Measurements from ENCODE around the gene PTPRM. TPM values are rescaled to one million over a fixed set of nuclear protein-coding genes. Genes with fewer than 3 reads are reported as not detected.

PTPRM gene
- total RNA-seq, 1 donor from 2014 or later: 65.5 TPM

DNA sequence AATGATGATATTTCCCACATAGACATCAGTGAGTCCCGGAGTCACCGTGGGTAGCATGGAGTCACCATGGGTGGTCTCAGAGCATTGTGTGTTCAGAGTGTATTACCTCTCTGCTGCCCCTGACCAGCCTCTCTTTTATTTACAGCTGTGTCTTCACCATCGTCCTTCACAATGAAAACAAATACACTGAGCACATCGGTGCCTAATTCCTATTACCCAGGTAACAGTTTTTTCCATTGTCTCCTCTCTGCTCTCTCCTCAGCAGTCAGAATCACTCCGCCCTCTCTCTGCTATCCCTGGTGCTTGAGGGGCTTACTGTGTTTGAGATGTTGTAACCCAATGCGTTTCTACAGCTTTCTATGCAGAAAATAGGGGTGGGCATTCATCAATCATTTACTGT, 680.6 kb downstream of the PTPRM start:
- no peaks in the 10 kb centered on the region for H3K36me3 ChIP-seq (ENCODE audit: control insufficient read depth, insufficient read depth, low read length)
- TF ChIP-seq, protein P1, sequence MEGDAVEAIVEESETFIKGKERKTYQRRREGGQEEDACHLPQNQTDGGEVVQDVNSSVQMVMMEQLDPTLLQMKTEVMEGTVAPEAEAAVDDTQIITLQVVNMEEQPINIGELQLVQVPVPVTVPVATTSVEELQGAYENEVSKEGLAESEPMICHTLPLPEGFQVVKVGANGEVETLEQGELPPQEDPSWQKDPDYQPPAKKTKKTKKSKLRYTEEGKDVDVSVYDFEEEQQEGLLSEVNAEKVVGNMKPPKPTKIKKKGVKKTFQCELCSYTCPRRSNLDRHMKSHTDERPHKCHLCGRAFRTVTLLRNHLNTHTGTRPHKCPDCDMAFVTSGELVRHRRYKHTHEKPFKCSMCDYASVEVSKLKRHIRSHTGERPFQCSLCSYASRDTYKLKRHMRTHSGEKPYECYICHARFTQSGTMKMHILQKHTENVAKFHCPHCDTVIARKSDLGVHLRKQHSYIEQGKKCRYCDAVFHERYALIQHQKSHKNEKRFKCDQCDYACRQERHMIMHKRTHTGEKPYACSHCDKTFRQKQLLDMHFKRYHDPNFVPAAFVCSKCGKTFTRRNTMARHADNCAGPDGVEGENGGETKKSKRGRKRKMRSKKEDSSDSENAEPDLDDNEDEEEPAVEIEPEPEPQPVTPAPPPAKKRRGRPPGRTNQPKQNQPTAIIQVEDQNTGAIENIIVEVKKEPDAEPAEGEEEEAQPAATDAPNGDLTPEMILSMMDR (IDR thresholded peaks at IDR 0.05; ENCODE audit: insufficient read depth, low read length, poor library complexity, severe bottlenecking): no peak
- no peak for DNase-seq (ENCODE audit: low read depth)
- H3K27me3 ChIP-seq (ENCODE audit: control insufficient read depth, insufficient read depth, low read length): no peaks in the 10 kb centered on the region
- H3K4me3 ChIP-seq (ENCODE audit: low read depth, low read length): no peak overlapping the region

- Histone ChIP-seq H3K36me3 (ENCODE audit: control insufficient read depth, insufficient read depth, low read length) (peaks cover 1% of the 10 kb centered on the region), H3K27me3 (ENCODE audit: control insufficient read depth, insufficient read depth, low read length) (no peaks in the 10 kb centered on the region), H3K4me3 (ENCODE audit: low read depth, low read length) (no peak overlapping the region)
- no peak for DNase-seq (ENCODE audit: low read depth)
- TF ChIP-seq, protein P1 (IDR thresholded peaks at IDR 0.05; ENCODE audit: insufficient read depth, low read length, poor library complexity, severe bottlenecking): no peak
Observed at GRCh38 chr18:8248576-8248975, 681.5 kb downstream of the PTPRM start.

DNA sequence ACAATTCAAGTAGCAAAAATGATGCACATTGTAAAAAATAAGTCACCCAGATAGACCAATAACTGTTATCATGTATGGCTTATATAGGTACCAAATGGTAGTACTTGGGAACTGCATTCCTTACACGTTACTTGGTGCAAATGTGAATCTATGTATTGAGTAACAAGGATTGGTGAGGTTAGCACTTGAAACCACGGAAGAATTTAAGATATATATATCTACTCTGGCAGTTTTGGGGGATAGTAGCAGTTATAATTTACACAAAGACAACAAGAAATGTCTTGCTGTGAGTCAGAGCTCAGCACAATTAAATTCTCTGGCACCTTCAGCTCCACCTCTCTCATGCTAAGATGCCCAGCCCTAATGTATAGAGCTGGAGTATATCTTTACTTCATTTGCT, 682.7 kb downstream of the PTPRM start:
- Histone ChIP-seq H3K27me3 (ENCODE audit: control insufficient read depth, insufficient read depth, low read length) (no peaks in the 10 kb centered on the region), H3K36me3 (ENCODE audit: control insufficient read depth, insufficient read depth, low read length) (peaks cover 1% of the 10 kb centered on the region), H3K4me3 (ENCODE audit: low read depth, low read length) (no peak overlapping the region)
- no peak for DNase-seq (ENCODE audit: low read depth)
- TF ChIP-seq, protein P1 (IDR thresholded peaks at IDR 0.05; ENCODE audit: insufficient read depth, low read length, poor library complexity, severe bottlenecking): no peak

DNA sequence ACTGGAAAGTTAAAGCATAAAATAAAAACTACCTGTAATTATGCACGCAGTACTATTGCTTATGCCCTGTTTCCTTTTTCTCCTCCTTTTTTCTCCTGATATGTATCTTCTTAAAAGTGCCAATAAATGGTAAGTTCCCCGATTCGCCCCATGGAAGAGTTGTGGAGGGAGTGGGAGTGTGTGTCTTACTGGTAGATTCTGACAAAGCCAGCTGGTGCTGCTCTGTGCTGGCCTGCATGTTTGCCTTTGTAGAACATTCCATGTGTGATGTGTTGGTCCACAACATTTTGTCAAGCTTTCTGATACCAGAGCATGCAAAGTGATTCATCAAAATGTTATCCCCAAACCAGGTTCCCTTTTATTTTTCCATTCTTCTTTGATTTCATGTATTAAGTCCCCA, 685.3 kb downstream of the PTPRM start:
- Histone ChIP-seq H3K4me3 (ENCODE audit: low read depth, low read length) (no peak overlapping the region), H3K27me3 (ENCODE audit: control insufficient read depth, insufficient read depth, low read length) (no peaks in the 10 kb centered on the region), H3K36me3 (ENCODE audit: control insufficient read depth, insufficient read depth, low read length) (peaks cover 1% of the 10 kb centered on the region)
- TF ChIP-seq, protein P1 (IDR thresholded peaks at IDR 0.05; ENCODE audit: insufficient read depth, low read length, poor library complexity, severe bottlenecking): no peak
- no peak for DNase-seq (ENCODE audit: low read depth)

- TF ChIP-seq, protein P1 (IDR thresholded peaks at IDR 0.05; ENCODE audit: insufficient read depth, low read length, poor library complexity, severe bottlenecking): no peak
- Histone ChIP-seq H3K36me3 (ENCODE audit: control insufficient read depth, insufficient read depth, low read length) (peaks cover 1% of the 10 kb centered on the region), H3K4me3 (ENCODE audit: low read depth, low read length) (no peak overlapping the region), H3K27me3 (ENCODE audit: control insufficient read depth, insufficient read depth, low read length) (no peaks in the 10 kb centered on the region)
- DNase-seq (ENCODE audit: low read depth): no peak
Observed at GRCh38 chr18:8253944-8254343, 686.8 kb downstream of the PTPRM start.

DNA sequence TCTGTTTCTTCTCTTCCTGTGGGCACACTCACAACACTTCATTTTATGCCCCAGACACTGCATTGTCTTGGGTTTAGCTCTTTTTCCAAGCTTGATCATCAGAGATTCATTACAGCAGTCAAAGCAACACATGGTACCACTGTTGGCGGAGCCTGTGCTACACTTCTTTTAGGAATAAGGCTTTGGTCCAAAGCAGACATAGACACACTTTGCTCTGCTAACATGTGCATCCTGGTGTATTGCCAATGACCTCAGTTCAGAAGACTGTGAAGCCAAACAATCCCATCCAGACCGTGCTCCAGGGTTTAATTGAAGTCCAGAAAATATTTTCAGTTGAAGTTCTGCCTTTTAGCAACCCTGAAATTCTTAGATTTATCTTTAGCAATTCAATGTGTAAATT, 687.5 kb downstream of the PTPRM start:
- DNase-seq (ENCODE audit: low read depth): no peak
- TF ChIP-seq, protein P1 (IDR thresholded peaks at IDR 0.05; ENCODE audit: insufficient read depth, low read length, poor library complexity, severe bottlenecking): no peak
- H3K27me3 ChIP-seq (ENCODE audit: control insufficient read depth, insufficient read depth, low read length): no peaks in the 10 kb centered on the region

More for the DNA sequence above, 687.5 kb downstream of the PTPRM start:
- no peak overlapping the region for H3K4me3 ChIP-seq (ENCODE audit: low read depth, low read length)
- H3K36me3 ChIP-seq (ENCODE audit: control insufficient read depth, insufficient read depth, low read length): peaks cover 1% of the 10 kb centered on the region
